ENCODE measurements around the gene CABP5.
"Not testable (repeated sequence)": the region's sequence is repeated elsewhere in the genome, so short reads cannot be mapped to it uniquely, and the experiment has no call there.

The CABP5 gene

GRCh38 chr19:48043675-48044258 is at the start of gene CABP5:
CABP5 (minus strand) TSS chr19:48044079; CDS start chr19:48043922, 157 bp downstream.
- no peaks in the 10 kb centered on the region for H3K4me1 Mint-ChIP-seq
- H3K27me3 Mint-ChIP-seq, result peaks cover 39% of the 10 kb centered on the region
- H3K4me3 Mint-ChIP-seq, result no peak within 1 kb of the TSS
- H3K36me3 Mint-ChIP-seq, result peaks cover 16% of the 10 kb centered on the region
- no peak within 1 kb of the TSS for H3K27ac Mint-ChIP-seq
- H3K9me3 Mint-ChIP-seq, result peaks cover 9% of the 10 kb centered on the region
- ATAC-seq, result no peak

- H3K4me3 Mint-ChIP-seq, H3K27me3 Mint-ChIP-seq, H3K4me1 Mint-ChIP-seq, H3K27ac Mint-ChIP-seq, ATAC-seq: not testable (repeated sequence)
- Mint-ChIP-seq H3K36me3 (peaks cover 54% of the 10 kb centered on the region), H3K9me3 (peaks cover 13% of the 10 kb centered on the region)
Measured at GRCh38 chr19:48091111-48091718, 47.3 kb upstream of the CABP5 start.

GRCh38 chr19:48090281-48090802 is 46.5 kb upstream of the CABP5 start:
- peaks cover 7% of the 10 kb centered on the region for H3K4me1 Mint-ChIP-seq
- no peak for ATAC-seq
- no peak overlapping the region for H3K4me3 Mint-ChIP-seq
- no peak overlapping the region for H3K27ac Mint-ChIP-seq
- peaks cover 13% of the 10 kb centered on the region for H3K9me3 Mint-ChIP-seq
- H3K27me3 Mint-ChIP-seq, result no peaks in the 10 kb centered on the region
- H3K36me3 Mint-ChIP-seq, result peaks cover 54% of the 10 kb centered on the region

GRCh38 chr19:48088991-48089390 is 45.1 kb upstream of the CABP5 start:
- peaks cover 48% of the 10 kb centered on the region for H3K36me3 Mint-ChIP-seq
- not testable (repeated sequence) for H3K4me1 Mint-ChIP-seq, H3K27me3 Mint-ChIP-seq, H3K4me3 Mint-ChIP-seq, H3K27ac Mint-ChIP-seq, H3K9me3 Mint-ChIP-seq, ATAC-seq

- Mint-ChIP-seq H3K36me3 (peaks cover 30% of the 10 kb centered on the region), H3K4me3 (no peak overlapping the region), H3K9me3 (no peaks in the 10 kb centered on the region), H3K4me1 (peaks cover 7% of the 10 kb centered on the region), H3K27ac (no peak overlapping the region), H3K27me3 (no peaks in the 10 kb centered on the region)
- no peak for ATAC-seq
Measured at GRCh38 chr19:48085904-48086864, 42.3 kb upstream of the CABP5 start.

DNA sequence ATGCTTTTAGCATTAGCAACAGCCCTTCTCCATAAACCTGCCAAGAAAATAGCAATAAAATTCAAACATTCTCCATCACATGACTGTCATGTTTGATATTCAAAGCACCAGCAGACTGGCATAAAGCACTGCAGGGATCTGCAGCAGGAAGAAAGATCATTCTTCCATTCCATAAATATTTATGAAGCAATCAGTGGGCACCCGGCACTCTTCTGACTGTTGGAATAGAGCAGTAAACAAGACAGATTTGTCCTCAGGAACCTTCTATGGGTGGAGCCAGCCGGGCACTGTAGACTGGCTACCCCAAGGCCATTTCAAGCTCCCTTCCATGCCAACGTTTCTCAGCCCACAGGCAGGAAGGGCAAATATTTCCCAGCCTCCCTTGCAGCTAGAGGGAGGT is 41.2 kb upstream of the CABP5 start:
- no peaks in the 10 kb centered on the region for H3K9me3 Mint-ChIP-seq
- ATAC-seq, result no peak
- H3K4me3 Mint-ChIP-seq, result no peak overlapping the region
- no peak overlapping the region for H3K27ac Mint-ChIP-seq
- peaks cover 2% of the 10 kb centered on the region for H3K4me1 Mint-ChIP-seq
- H3K36me3 Mint-ChIP-seq, result peaks cover 30% of the 10 kb centered on the region
- H3K27me3 Mint-ChIP-seq, result no peaks in the 10 kb centered on the region

GRCh38 chr19:48081106-48081505 is 37.2 kb upstream of the CABP5 start:
- ATAC-seq, result no peak
- H3K4me3 Mint-ChIP-seq, result no peak overlapping the region
- H3K27ac Mint-ChIP-seq, result no peak overlapping the region
- H3K4me1 Mint-ChIP-seq, result no peaks in the 10 kb centered on the region
- no peaks in the 10 kb centered on the region for H3K27me3 Mint-ChIP-seq
- peaks cover 37% of the 10 kb centered on the region for H3K36me3 Mint-ChIP-seq
- H3K9me3 Mint-ChIP-seq, result no peaks in the 10 kb centered on the region

DNA sequence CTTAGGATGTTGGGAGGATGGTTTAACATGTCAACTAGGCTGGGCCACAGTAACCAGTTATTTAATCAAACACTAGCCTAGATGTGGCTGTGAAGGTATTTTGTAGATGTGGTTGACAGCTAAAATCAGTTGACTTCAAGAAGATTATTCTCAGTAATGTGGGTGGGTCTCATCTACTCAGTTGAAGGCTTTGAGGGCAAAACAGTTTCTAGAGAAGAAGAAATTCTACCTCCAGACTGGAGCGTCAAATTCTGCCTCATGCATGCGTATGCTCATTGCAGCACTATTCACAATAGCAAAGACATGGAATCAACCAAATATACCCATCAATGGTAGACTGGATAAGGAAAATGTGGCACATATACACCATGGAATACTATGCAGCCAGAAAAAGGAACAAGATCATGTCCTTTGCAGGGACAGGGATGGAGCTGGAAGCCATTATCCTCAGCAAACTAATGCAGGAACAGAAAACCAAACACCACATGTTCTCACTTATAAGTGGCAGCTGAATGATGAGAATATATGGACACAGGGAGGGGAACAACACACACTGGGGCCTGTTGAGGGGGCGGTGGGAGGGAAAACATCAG is 26.4 kb upstream of the CABP5 start:
- H3K36me3 Mint-ChIP-seq, result peaks cover 53% of the 10 kb centered on the region
- H3K9me3 Mint-ChIP-seq, H3K27ac Mint-ChIP-seq, H3K4me3 Mint-ChIP-seq, ATAC-seq, H3K27me3 Mint-ChIP-seq, H3K4me1 Mint-ChIP-seq: not testable (repeated sequence)

- H3K36me3 Mint-ChIP-seq, result peaks cover 53% of the 10 kb centered on the region
- no peak overlapping the region for H3K27ac Mint-ChIP-seq
- ATAC-seq, result no peak
- no peaks in the 10 kb centered on the region for H3K27me3 Mint-ChIP-seq
- no peaks in the 10 kb centered on the region for H3K4me1 Mint-ChIP-seq
- H3K9me3 Mint-ChIP-seq, result no peaks in the 10 kb centered on the region
- H3K4me3 Mint-ChIP-seq, result no peak overlapping the region
Measured at GRCh38 chr19:48069435-48069834, 25.6 kb upstream of the CABP5 start.

GRCh38 chr19:48064509-48064908 is 20.6 kb upstream of the CABP5 start:
- Mint-ChIP-seq H3K9me3 (no peaks in the 10 kb centered on the region), H3K27ac (no peak overlapping the region), H3K4me1 (no peaks in the 10 kb centered on the region), H3K36me3 (peaks cover 62% of the 10 kb centered on the region), H3K4me3 (no peak overlapping the region), H3K27me3 (no peaks in the 10 kb centered on the region)
- no peak for ATAC-seq

DNA sequence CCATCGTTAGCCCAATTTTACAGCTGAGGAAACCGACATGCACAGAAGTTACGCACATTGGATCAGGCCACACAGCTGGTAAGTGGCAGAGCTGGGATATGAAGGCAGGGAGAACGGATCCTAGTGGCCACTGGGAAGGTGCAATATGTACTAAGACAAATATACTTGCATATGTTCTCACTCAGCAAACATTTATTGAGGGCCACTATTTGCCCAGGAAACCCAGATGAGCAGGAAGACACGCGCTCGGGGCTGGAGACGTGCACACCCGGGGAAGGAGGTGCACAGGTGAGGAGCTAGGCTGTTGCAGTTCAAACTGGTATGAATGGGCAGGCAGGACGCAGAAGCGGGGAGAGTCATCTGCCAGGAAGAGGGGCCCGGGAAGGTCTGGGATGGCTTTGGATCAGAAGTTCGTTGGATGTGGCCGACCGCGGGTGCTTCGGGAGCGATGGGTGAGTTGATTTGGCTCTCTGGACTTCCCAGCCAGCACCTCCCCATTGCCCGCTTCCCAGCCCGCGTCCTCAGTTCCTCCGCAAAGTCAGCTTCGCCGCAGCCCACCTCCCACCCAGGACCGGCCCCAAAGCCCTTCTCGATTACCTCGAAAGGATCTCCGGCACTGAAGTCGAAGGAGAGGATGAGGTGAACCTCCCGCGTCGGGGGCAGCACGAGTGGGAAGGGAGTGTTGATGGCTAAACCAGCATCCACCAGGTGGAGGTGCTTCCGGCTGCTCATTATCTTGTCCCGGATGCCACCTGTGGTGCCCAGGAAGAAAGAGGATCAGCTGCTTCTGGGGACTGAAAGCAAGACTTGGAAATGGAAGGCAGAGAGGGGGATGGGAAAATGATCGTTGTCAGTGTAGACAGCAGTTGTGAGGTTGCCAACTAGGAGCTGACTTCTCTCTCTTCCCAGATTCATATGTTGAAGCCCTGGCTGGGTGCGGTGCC is 17.8 kb upstream of the CABP5 start:
- Mint-ChIP-seq H3K36me3 (peaks cover 54% of the 10 kb centered on the region), H3K4me3 (no peak overlapping the region), H3K9me3 (no peaks in the 10 kb centered on the region), H3K27ac (no peak overlapping the region), H3K27me3 (no peaks in the 10 kb centered on the region), H3K4me1 (no peaks in the 10 kb centered on the region)
- ATAC-seq, result no peak

GRCh38 chr19:48060381-48060780 is 16.5 kb upstream of the CABP5 start:
- peaks cover 47% of the 10 kb centered on the region for H3K36me3 Mint-ChIP-seq
- no peak overlapping the region for H3K27ac Mint-ChIP-seq
- no peak overlapping the region for H3K4me3 Mint-ChIP-seq
- no peaks in the 10 kb centered on the region for H3K4me1 Mint-ChIP-seq
- ATAC-seq, result no peak
- no peaks in the 10 kb centered on the region for H3K27me3 Mint-ChIP-seq
- no peaks in the 10 kb centered on the region for H3K9me3 Mint-ChIP-seq

GRCh38 chr19:48059331-48059730 is 15.5 kb upstream of the CABP5 start:
- ATAC-seq, result no peak
- H3K27ac Mint-ChIP-seq, result no peak overlapping the region
- no peaks in the 10 kb centered on the region for H3K4me1 Mint-ChIP-seq
- peaks cover 44% of the 10 kb centered on the region for H3K36me3 Mint-ChIP-seq
- H3K9me3 Mint-ChIP-seq, result no peaks in the 10 kb centered on the region
- H3K4me3 Mint-ChIP-seq, result no peak overlapping the region
- no peaks in the 10 kb centered on the region for H3K27me3 Mint-ChIP-seq

DNA sequence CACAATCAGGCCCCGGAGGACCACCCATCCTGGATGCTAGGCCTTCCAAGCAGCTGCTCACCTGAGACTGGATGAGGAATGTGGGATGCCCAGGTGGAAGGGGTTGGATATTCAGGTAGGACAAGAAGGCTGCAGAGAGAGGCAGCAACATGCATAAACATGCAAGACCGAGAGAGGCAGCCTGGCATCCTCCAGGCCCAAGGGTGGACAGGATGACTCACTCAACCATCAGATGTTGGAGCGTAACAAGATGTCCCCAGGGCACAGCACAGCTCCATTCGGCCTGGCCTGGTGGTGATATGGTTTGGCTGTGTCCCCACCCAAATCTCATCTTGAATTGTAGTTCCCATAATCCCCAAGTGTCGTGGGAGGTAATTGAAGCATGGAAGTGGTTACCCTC is 10.0 kb upstream of the CABP5 start:
- Mint-ChIP-seq H3K4me1 (no peaks in the 10 kb centered on the region), H3K36me3 (peaks cover 54% of the 10 kb centered on the region), H3K27ac (no peak overlapping the region), H3K4me3 (no peak overlapping the region), H3K9me3 (peaks cover 3% of the 10 kb centered on the region), H3K27me3 (no peaks in the 10 kb centered on the region)
- ATAC-seq, result no peak
